HG03442 (cell line): ENCODE data around the gene SNTA1.
A peak's percentile ranks its signal among the peaks of the same experiment; 100 is the strongest.
"Not testable (repeated sequence)": the region's sequence is repeated elsewhere in the genome, so short reads cannot be mapped to it uniquely, and the experiment has no call there.

Source experiments
- ATAC-seq: cut with Tn5 transposase; IDR thresholded peaks from one replicate; pipeline ENCODE4 v1.9.1; 2021; ENCODE audit warnings: mild to moderate bottlenecking, moderate library complexity; ENCODE audit not compliant: unreplicated experiment

Gene SNTA1

DNA sequence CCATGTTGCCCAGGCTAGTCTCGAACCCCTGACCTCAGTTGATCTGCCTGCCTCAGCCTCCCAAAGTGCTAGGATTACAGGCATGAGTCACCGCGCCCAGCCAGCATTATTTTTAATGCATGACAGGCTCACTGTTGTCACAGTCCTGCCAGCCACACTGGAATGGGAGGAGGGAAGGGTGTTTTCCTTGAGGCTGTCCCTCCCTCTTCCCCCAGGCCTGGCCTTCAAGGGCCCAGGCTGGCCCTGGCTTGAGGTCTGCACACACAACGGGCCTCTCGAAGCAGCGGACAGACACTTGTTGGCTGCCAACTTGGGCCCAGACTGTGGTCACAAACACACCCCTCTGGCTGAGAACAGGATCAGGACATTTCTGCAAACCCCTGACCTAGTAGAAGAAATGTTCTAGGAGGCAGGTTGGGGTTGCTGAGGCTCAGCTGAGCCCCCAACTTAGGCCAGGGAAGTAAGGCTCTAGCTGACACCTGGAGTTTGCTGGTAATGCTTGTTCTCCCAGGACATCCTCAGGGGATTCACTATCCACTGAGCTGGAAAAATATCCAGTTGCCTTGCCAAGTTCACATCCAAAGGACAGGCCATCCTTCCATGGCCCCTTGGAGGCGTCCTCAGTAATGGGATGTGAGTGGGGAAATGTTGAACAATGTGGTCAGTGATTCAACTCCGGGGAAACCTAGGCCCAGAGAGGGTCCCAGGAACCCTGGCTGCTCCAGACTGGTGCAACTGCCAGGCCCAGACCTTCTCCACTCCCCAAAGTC lies 9.9 kb downstream of the SNTA1 start:
- no peak for ATAC-seq

DNA sequence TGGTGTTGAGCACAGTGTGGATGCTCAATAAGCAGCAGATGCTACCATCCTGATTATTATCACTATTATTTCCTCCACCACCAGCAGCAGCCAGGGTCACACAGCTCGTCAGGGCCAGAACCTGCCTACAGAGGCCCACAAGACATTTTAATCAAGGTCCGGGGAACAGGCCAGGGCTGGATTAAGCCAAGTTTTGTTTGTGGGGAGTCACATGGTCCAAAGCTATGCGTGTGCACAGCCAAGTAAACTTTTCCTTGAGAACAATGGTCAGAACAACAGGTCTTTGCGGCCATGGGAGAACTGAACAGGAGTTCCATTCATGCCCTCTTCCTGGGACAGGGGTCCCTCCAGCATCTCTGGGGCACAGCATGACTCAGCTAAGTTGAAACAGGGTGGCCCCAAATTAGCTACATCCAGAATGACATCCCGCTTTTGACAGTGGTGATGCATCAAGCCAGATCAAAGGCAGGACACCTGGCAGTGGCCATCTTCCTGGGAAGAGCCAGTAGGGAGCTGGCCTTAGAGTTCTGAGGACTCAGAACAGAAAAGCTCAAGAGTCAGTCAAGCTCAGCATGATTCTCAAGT lies 11.7 kb downstream of the SNTA1 start:
- no peak for ATAC-seq

DNA sequence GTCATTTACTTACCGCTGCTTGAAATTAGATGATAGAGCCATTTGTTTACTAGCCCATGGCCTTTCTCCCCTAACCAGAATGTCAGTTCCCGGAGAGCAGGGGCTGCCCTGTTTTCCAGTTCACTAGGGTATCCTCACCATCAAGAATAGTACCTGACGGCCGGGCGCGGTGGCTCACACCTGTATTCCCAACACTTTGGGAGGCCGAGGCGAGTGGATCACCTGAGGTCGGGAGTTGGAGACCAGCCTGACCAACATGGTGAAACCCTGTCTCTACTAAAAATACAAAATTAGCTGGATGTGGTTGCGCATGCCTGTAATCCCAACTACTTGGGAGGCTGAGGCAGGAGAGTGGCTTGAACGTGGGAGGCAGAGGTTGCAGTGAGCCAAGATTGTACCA lies 19.7 kb downstream of the SNTA1 start:
- ATAC-seq, result not testable (repeated sequence)

- ATAC-seq, result no peak
Observed at GRCh38 chr20:33423141-33423834, 20.3 kb downstream of the SNTA1 start.

GRCh38 chr20:33419140-33419974 lies 24.2 kb downstream of the SNTA1 start:
- no peak for ATAC-seq

GRCh38 chr20:33418033-33418432 lies 25.5 kb downstream of the SNTA1 start:
- ATAC-seq, result no peak

DNA sequence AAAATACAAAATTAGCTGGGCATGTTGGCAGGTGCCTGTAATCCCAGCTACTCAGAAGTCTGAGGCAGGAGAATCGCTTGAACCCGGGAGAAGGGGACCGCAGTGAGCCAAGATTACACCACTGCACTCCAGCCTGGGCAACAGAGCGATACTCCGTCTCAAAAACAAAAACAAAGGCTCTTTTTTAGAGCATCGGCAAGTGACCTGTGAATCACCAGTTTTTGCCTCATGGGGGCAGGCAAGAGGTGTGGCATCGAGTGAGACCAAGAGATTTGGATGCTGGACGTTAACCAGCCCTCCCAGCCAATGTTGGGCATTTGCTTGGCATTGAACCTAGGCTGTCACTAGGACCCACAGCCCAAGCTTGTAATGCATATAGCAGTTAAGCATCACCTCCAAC lies 27.6 kb downstream of the SNTA1 start:
- no peak for ATAC-seq

DNA sequence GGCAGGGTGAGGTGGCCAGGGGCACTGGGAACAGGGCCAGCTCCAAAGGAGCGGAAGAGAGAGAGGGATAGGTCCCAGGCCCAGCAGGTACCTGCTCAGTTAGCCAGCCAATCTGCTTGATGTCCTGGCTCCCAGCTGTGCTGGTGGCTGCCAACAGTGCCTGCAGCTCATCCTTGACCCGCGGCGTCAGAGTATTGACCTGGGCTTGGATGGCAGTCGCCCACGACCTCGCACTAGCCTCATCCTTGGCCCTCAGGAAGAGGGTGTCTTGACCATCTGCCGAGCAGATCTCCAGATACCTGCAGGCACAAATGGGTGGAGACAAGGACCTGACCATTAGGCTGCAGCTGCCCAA lies 31.1 kb downstream of the SNTA1 start:
- no peak for ATAC-seq

DNA sequence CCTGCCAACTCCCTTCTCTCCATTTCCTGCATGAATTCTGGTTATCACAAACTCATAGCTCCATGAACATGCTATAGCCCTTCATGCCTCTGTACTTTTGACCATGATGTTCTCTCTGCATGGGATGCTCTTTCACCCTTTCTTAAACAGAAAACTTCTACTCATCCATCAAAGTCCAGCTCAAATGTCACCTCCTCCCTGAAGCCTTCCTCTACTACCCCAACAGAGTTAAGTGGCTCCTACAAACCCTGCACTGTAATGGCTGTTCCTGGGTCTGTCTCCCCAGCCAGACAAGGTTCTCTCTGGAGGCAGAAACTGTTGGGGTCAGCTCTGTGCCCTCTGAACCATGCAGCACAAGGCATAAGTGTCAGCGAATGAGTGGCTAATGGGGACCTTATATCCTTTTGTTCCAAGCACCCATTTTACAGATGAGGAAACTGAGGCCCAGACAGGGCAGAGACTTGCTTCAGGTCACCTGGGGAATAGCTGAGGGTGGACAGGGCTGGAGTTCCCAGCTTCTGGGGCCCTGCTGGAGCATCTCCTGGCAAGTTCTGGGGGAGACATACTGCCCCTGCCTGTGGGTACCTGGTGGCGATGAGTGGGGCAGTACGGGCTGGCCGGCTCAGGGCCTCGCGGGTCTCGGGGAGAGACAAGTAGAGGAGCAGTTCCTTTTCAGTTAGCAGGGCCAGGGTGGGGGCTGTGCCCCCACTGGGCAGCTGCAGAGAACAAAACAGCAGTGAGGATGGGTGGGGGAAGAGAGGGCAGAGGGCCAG lies 31.7 kb downstream of the SNTA1 start:
- no peak for ATAC-seq

- ATAC-seq, result no peak
Observed at GRCh38 chr20:33411242-33411641, 32.3 kb downstream of the SNTA1 start.

GRCh38 chr20:33410081-33410742 lies 33.4 kb downstream of the SNTA1 start:
- no peak for ATAC-seq

DNA sequence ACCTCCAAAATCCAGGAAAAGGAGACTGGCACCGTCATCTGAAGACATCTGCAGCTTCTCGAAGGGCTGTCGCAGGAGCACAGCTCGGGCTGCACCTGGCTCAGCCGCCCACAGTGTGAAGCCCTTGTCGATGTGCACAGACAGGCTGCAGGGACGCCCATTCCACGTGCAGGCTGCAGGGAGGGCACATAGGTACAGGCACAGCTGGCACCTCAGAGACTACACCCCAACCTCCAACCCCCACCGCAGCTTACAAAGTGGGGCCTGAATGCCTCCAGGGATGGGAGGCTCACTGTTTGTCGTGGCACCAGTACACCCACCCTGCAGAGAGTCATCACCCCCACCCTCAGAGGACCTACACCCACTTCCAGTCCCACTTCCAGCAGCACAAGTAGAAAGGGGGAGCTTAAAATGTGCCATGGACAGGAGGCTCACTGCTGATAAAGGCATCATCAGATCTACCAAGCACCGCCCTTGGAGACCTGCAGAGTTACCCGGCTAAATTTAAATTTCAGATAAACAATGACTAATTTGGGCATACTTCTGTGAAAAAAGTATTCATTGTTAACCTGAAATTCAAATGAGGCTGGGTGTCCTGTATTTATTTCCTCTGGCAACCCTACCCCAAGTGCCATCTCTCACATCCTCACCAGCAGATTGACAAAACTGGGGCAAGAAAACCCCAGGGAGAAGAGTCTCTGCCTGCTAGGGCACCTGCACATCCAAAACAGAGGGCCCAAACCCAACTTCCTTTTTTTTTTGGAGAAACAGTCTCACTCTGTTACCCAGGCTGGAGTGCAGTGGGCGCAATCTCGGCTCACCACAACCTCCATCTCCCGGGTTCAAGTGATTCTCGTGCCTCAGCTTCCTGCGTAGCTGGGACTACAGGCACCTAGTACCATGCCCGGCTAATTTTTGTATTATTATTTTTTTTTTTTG lies 34.6 kb downstream of the SNTA1 start:
- ATAC-seq, result no peak

DNA sequence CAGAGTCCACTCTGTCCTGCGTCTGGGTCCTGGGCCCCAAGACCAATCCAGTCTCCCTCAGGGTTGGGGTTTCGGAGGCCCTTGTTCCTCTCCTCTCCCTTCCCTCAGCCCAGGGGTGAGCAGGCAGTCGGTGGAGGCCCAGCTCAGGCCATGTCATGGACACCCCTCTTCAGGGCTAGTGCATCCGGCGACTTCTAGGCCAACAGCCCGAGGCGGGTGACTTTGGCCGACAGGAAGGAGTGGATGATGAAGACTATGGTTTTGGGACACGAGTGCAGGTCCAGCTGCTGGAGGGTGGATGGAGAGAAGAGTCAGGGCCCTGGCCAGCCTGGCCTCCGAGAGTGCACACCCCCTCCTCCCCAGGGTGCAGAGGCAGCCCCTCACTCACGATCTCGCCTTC lies 35.2 kb downstream of the SNTA1 start:
- ATAC-seq, result no peak

DNA sequence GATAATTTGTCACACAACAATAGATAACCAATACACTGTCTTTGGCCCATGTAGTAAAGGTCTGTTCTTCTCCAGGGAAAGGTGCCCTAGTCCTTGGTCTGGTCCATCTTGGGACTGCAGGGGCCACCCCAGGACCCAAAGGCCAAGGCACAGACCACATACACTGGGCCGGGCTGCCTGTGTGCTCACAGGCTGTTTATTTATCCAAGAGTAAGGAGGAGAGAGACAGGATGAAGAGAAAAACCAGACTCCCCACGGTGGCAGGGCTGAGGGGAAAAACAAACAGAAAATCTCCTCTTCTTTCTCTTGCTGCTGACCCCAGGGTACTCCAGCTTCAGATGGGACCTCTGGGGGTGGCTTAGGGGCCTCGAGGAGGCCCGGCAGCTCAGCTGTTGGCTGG lies 35.8 kb downstream of the SNTA1 start:
- ATAC-seq, result no peak

- ATAC-seq, result no peak
Observed at GRCh38 chr20:33407251-33407650, 36.3 kb downstream of the SNTA1 start.

- no peak for ATAC-seq
Observed at GRCh38 chr20:33404281-33404680, 39.3 kb downstream of the SNTA1 start.

DNA sequence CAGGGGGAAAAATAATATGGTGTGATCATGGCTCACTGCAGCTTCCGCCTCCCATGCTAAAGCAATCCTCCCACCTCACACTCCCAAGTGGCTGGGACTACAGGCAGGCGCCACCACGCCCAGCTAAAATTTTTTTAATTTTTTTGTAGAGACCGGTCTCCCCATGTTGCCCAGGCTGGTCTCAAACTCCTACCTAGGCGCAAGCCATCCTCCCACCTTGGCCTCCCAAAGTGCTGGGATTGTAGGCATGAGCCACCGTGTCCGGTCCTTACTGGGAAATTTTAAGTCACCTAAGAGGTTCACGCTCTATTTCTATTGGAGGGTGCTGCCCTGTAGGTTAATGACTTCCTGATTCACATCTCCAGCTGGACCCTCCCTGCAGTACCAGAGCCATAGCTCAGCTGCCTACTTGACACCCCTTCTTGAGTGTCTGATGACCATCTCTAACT lies 41.6 kb downstream of the SNTA1 start:
- no peak for ATAC-seq

DNA sequence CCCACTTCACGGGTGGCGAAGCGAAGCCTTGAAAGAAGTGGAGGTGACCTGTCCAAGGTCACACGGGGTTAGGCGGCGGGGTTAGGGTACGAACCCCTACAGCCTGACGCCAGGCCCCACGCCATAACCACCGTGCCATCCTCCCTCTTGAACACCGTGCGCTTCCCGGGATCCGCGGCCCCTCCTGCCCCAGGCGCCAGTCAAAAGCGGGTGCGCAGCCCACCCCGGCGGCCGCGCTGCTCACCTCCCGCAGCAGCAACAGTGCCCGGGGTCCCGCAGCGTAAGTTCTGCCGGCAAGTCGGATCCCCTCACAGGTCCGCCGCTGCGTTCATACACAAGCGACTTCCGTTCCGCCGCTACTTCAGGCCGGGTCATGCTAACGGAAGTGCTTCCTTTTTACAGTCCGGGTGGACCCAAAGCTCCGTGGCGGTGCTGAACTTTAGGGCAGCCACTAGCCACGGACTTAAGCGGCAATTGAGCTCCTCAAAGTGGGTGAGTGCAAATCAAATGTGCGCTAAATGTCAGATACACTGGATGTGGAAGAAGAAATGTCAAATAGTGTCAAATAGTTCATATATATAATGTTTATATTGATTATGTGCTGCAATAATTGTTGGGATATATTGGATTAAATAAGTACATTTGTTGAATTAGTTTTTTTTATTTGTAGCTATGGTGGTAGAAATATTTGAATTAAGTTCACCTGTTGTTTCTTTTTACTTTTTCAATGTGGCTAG lies 42.2 kb downstream of the SNTA1 start, which contains the start of gene CDK5RAP1:
Gene CDK5RAP1 (minus strand): TSS at position 336 of the 737 bp plus-strand sequence. CDS start 4,455 bp downstream, outside the sequence.
- ATAC-seq, result peak; percentile 83
